Left lung (tissue), 10 donors: ENCODE measurements around the gene PLA2G5. TPM values are rescaled to one million over a fixed set of nuclear protein-coding genes. Genes with fewer than 3 reads are reported as not detected.

Source experiments
- ATAC-seq: fragments of 200-7000 bp; cut with Tn5 transposase; one replicate; pipeline ENCODE4 v1.9.1; 2020; ENCODE audit warnings: moderate library complexity
- DNase-seq, 4 donors: peaks; one replicate each; pipeline ENCODE4 v3.0.0-alpha.2; 2013 to 2020
- H3K27ac ChIP-seq, 2 donors: fragments of 200-600 bp; sonication (generic) in 1 of 2; one replicate each; pipeline versions ENCODE4 v1.5.0 to v1.8.0; 2020 to 2021
- H3K27me3 ChIP-seq, 2 donors: fragments of 200-600 bp; sonication (generic) in 1 of 2; one replicate each; pipeline versions ENCODE4 v1.5.0 to v1.8.0; 2020 to 2021
- H3K36me3 ChIP-seq, 2 donors: fragments of 200-600 bp; sonication (generic) in 1 of 2; one replicate each; pipeline versions ENCODE4 v1.5.0 to v1.8.0; 2020 to 2021
- H3K4me1 ChIP-seq, 2 donors: fragments of 200-600 bp; one replicate each; pipeline ENCODE4 v1.8.0; 2021
- H3K4me3 ChIP-seq, 2 donors: fragments of 200-600 bp; sonication (generic) in 1 of 2; one replicate each; pipeline versions ENCODE4 v1.5.0 to v1.8.0; 2020 to 2021; ENCODE audit warnings: mild to moderate bottlenecking in 1 of 2
- H3K9me3 ChIP-seq, 2 donors: fragments of 200-600 bp; sonication (generic) in 1 of 2; one replicate each; pipeline versions ENCODE4 v1.5.0 to v1.8.0; 2020 to 2021
- CTCF ChIP-seq, 2 donors: fragments of 200-600 bp; sonication (generic) in 1 of 2; IDR thresholded peaks; one replicate each; pipeline versions ENCODE4 v1.5.0 to v1.8.0; 2021; ENCODE audit warnings: antibody characterized with exemption in 2 of 2
- intact Hi-C, 2 donors: fragments of 100-400 bp; cut with DNase I; formaldehyde crosslinking; loops; one replicate each; pipeline versions ENCODE4 v1.11.2 to v1.14.2; 2022
- polyA plus RNA-seq, 6 donors: library from polyadenylated mRNA; unstranded; fragments of 120-200 nt; gene quantifications; one replicate each; pipeline ENCODE4 v1.2.1, GENCODE V29; 2013; ENCODE audit not compliant: insufficient read length in 6 of 6
- total RNA-seq, 2 donors: library from RNA; stranded (reverse); fragmentation: NEBNext Ultra II Directional; extraction: Animal tissue kit (Norgen Biotek cat#: 25700); gene quantifications; one replicate each; pipeline ENCODE4 v1.2.1, GENCODE V29; 2021
- donor health status: DM: no; HTN: yes; CAD: no.
- donor health status: DM: no; HTN: no; CAD: no.

The PLA2G5 gene
- total and polyA plus RNA-seq, 8 donors: 0.41 to 5.5 (median 0.92) TPM

GRCh38 chr1:20137055-20137454 is 67.1 kb downstream of the PLA2G5 start:
- no peak overlapping the region for H3K27ac ChIP-seq
- H3K36me3 ChIP-seq: no peaks in the 10 kb centered on the region
- no peaks in the 10 kb centered on the region for H3K27me3 ChIP-seq
- intact Hi-C loops: no loop called here
- ATAC-seq (peak; percentile 73), DNase-seq (peak in 2 of 4 donors; percentile 34 to 63)
- no peaks in the 10 kb centered on the region for H3K9me3 ChIP-seq
- H3K4me1 ChIP-seq: no peaks in the 10 kb centered on the region
- no peak for TF ChIP-seq CTCF (IDR thresholded peaks at IDR 0.05)
- H3K4me3 ChIP-seq: no peak overlapping the region

DNA sequence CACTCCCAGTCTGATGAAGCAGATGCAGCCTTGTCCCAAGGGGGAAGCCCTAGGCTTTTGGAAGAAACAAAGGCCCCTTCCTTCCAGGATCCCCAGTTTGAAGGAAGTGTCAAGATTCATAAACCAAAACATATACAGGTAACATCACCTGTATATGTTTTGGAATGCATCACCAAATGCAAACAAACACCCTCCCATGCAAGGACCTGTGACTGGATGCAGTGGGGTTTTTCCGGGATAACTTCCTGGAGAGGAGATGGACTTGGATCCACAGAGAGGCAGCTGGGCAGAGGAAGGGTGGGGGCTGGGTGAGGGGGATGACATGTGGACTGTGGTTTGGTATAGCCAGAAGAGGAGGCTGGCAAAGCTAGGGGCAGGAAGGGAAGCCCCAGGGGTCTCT is 67.6 kb downstream of the PLA2G5 start:
- Histone ChIP-seq H3K36me3 (no peaks in the 10 kb centered on the region), H3K4me1 (no peaks in the 10 kb centered on the region), H3K27ac (no peak overlapping the region), H3K4me3 (no peak overlapping the region), H3K9me3 (no peaks in the 10 kb centered on the region), H3K27me3 (no peaks in the 10 kb centered on the region)
- ATAC-seq (no peak), DNase-seq (peak in 1 of 4 donors; percentile 22)
- TF ChIP-seq CTCF (IDR thresholded peaks at IDR 0.05): no peak
- intact Hi-C loops: no loop called here

DNA sequence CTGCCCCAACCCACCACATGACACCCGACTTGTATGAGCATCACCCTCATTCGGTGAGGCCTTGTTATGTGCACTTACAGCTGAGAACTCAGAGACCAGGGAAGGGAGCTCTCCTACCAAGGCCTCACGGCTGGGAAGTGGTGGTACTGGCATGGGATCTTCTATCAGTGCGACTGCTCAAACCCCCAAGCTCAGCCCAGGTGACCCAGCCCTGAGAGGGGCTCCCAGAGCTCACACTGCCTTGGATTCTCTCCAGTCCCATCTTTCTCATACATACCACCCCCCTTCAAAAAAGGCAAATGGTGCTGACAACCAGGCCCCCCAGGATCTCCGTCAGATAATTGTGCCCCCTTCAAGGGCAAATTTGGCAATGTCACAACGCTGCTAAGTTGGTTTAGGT is 68.4 kb downstream of the PLA2G5 start:
- no peak overlapping the region for H3K27ac ChIP-seq
- no peaks in the 10 kb centered on the region for H3K9me3 ChIP-seq
- H3K27me3 ChIP-seq: no peaks in the 10 kb centered on the region
- no peaks in the 10 kb centered on the region for H3K4me1 ChIP-seq
- no peak overlapping the region for H3K4me3 ChIP-seq
- no peak for ATAC-seq
- DNase-seq: peak in 1 of 4 donors; percentile 10
- no peaks in the 10 kb centered on the region for H3K36me3 ChIP-seq
- no peak for TF ChIP-seq CTCF (IDR thresholded peaks at IDR 0.05)
- intact Hi-C loops: no loop called here

- no peaks in the 10 kb centered on the region for H3K4me1 ChIP-seq
- DNase-seq (no peak), ATAC-seq (no peak)
- intact Hi-C loops: no loop called here
- H3K36me3 ChIP-seq: no peaks in the 10 kb centered on the region
- TF ChIP-seq CTCF (IDR thresholded peaks at IDR 0.05): no peak
- no peaks in the 10 kb centered on the region for H3K9me3 ChIP-seq
- H3K27ac ChIP-seq: no peak within 1 kb of the TSS
- H3K4me3 ChIP-seq: no peak within 1 kb of the TSS
- no peaks in the 10 kb centered on the region for H3K27me3 ChIP-seq
Measured at GRCh38 chr1:20138961-20139550, 69.1 kb downstream of the PLA2G5 start, which contains the start of gene PLA2G2F. TSS of gene PLA2G2F (plus strand) at chr1:20139323. CDS start at chr1:20139428, 105 bp downstream.

DNA sequence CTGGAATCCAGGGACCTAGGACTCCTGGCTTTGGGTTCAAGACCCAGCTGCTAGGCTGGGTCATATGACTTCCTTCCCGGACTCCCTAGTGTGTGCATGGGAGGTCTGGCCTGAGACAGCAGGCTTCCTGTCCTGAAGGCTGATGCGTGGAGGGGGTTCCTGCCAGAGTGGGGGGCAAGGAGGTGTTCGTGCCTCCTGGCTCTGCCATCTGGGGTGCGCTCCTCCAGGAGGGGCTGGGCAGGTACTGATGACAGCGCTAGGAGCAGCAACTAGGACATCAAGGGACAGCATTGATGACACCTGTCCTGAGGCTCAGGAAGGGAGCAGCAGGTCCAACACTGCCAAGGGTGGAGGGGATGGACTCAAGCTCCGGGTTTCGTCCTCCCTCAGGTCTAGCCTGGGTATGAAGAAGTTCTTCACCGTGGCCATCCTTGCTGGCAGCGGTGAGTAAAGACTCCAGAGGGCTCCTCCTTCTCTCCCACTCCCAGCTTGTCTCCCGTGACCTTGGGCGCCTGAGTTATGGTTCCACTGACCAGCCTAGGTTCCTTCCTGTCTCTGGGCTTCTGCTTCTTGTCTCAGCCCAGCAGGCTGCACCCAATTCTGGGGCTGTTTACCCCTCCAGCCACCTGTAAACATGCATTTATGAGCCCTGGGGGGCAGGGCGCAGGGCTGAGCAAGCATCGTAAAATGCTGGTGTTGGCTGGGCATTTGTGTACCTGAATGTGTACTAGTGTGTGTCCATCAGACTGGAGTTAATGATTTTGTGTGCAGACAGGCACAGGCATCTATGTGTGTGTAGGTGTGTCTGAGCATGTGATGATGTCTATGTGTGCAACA is 70.0 kb downstream of the PLA2G5 start:
- H3K27ac ChIP-seq: no peak overlapping the region
- H3K9me3 ChIP-seq: no peaks in the 10 kb centered on the region
- no peaks in the 10 kb centered on the region for H3K36me3 ChIP-seq
- no peaks in the 10 kb centered on the region for H3K4me1 ChIP-seq
- DNase-seq (peak in 1 of 4 donors; percentile 26), ATAC-seq (no peak)
- intact Hi-C loops: no loop called here
- TF ChIP-seq CTCF (IDR thresholded peaks at IDR 0.05): no peak
- no peak overlapping the region for H3K4me3 ChIP-seq
- H3K27me3 ChIP-seq: no peaks in the 10 kb centered on the region
